Sigmoid colon (tissue), 7 donors: ENCODE data around the gene TNIP3. TPM values are rescaled to one million over a fixed set of nuclear protein-coding genes. Genes with fewer than 3 reads are reported as not detected.

Experiments used
- DNase-seq: peaks from one replicate; pipeline ENCODE4 v3.0.0-alpha.2; 2019
- H3K27ac ChIP-seq, 4 donors: fragments of 200-600 bp; sonication (generic); one replicate each; pipeline ENCODE4 v1.5.1; 2016 to 2019; ENCODE audit warnings: mild to moderate bottlenecking in 1 of 4
- H3K27me3 ChIP-seq, 3 donors: fragments of 200-600 bp; sonication (generic); one replicate each; pipeline ENCODE4 v1.5.1; 2019; ENCODE audit warnings: mild to moderate bottlenecking in 1 of 3
- H3K36me3 ChIP-seq, 4 donors: fragments of 200-600 bp; sonication (generic); one replicate each; pipeline ENCODE4 v1.5.1; 2016 to 2019
- H3K4me1 ChIP-seq, 4 donors: fragments of 200-600 bp; sonication (generic); one replicate each; pipeline ENCODE4 v1.5.1; 2017 to 2019
- H3K4me3 ChIP-seq, 4 donors: fragments of 200-600 bp; sonication (generic); one replicate each; pipeline ENCODE4 v1.5.1; 2017 to 2019; ENCODE audit warnings: mild to moderate bottlenecking in 2 of 4, moderate library complexity in 1 of 4
- H3K9me3 ChIP-seq, 4 donors: fragments of 200-600 bp in 3 of 4; sonication (generic) in 3 of 4; one replicate each; pipeline versions ENCODE4 v1.5.1 to v1.6.1; 2013 to 2019
- EP300 ChIP-seq, 4 donors: sonication (generic); formaldehyde crosslinking; IDR thresholded peaks; one replicate each; pipeline ENCODE4 v1.6.1; 2017; ENCODE audit warnings: antibody characterized with exemption in 4 of 4
- POLR2A ChIP-seq, 2 donors: fragments of 450-650 bp; IDR thresholded peaks; one replicate each; pipeline ENCODE4 v1.6.1; 2016; ENCODE audit warnings: antibody characterized with exemption in 2 of 2, mild to moderate bottlenecking in 2 of 2, moderate library complexity in 2 of 2
- POLR2AphosphoS5 ChIP-seq, 4 donors: sonication (generic); formaldehyde crosslinking; IDR thresholded peaks; one replicate each; pipeline ENCODE4 v1.6.1; 2017; ENCODE audit warnings: antibody characterized with exemption in 4 of 4
- WGBS, 2 donors: extraction: QIAGEN DNeasy Blood & Tissue Kit; methylation state at CpG; one replicate each; pipeline ENCODE4 v1.1.7; 2013; 5-methylcytosine and 5-hydroxymethylcytosine counted together
- intact Hi-C: fragments of 100-400 bp; cut with DNase I; formaldehyde crosslinking; loops from one replicate; pipeline ENCODE4 v1.15.1; 2023
- polyA plus RNA-seq, 3 donors: library from polyadenylated mRNA; stranded (reverse); fragments of 200-250 nt; gene quantifications; one replicate each; pipeline ENCODE4 v1.2.3, GENCODE V29; 2013
- total RNA-seq, 4 donors: library from RNA; depleted of rRNA; stranded (reverse); fragments of >200 nt; gene quantifications; one replicate each; pipeline ENCODE4 v1.1.0, GENCODE V29; 2016
- TF ChIP-seq, protein P1 (sequence below), 4 experiments: fragments of 450-650 bp in 3 of 4; fragments of 200-600 bp in 1 of 4; IDR thresholded peaks; one replicate each; pipeline ENCODE4 v1.5.1; 2016 to 2019; ENCODE audit warnings: antibody characterized with exemption in 4 of 4, mild to moderate bottlenecking in 3 of 4, moderate library complexity in 2 of 4
- donor health status: healthy with polysubstance abuse.
- donor health status: Bipolar disorder and iron deficiency.
- donor health status: healthy.

TNIP3 gene
- total and polyA plus RNA-seq, 7 donors, result 0.49 to 18.1 (median 3.0) TPM; not detected in 4

DNA sequence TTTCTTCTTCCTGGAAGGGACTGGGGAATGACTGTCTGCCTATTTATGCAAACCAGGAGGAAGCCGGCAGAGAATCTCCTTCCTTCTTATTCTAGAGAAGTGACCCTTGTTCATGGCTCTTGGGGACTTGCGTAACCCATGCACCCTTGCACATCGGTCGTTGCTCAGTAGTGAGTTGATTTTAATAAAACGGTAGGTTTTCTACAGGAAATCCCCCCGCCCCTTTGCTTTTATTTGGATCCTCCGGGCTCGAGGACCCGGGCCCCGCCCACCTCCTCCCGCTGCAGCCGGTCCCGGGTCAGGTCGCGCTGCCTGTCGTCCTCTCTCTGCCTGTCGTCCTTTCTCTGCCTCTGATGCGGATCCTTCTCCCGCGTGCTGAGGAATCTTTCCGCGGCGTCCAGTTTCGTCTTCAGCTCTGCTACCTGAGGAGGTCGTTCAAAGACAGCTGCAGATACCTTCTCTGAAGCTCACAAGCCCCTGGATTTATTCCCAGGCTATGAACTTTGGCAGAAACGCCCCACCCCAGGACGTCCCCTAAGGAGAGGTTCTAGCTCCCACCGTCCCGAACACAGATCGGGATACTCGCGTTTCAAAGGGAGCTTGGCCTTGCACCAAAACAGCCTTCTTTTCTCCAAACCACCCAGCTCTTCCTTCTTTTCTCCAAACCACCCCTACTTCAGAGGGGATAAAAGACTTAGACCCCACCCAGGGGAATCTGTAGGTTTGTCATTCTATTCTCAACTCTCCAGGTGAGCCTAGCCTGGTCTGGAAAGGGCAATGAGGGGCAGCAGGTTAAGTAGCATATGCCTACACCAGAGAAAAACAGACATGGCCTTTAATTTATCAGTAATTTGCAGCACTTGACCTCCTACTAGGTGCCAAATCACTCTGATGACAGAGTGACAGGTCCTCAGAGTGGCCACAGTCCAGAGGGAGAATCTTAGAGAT is 7.0 kb downstream of the TNIP3 start:
- WGBS, 2 donors, result 2 to 5% methylated on average over 32 of the region's 32 CpGs
- Histone ChIP-seq H3K27me3 (peaks cover 0 to 9% (median 0%) of the 10 kb centered on the region in 3 donors), H3K27ac (no peak overlapping the region), H3K4me1 (peaks cover 0 to 5% (median 0%) of the 10 kb centered on the region in 4 donors), H3K9me3 (no peaks in the 10 kb centered on the region), H3K4me3 (peak overlapping the region; percentile 18 to 41 (median 30)), H3K36me3 (no peaks in the 10 kb centered on the region)
- DNase-seq, result no peak
- intact Hi-C loops, result no loop called here
- TF ChIP-seq POLR2A (IDR thresholded peaks at IDR 0.05) (no peak), POLR2AphosphoS5 (IDR thresholded peaks at IDR 0.05) (no peak), EP300 (IDR thresholded peaks at IDR 0.05) (no peak)
- TF ChIP-seq, protein P1, sequence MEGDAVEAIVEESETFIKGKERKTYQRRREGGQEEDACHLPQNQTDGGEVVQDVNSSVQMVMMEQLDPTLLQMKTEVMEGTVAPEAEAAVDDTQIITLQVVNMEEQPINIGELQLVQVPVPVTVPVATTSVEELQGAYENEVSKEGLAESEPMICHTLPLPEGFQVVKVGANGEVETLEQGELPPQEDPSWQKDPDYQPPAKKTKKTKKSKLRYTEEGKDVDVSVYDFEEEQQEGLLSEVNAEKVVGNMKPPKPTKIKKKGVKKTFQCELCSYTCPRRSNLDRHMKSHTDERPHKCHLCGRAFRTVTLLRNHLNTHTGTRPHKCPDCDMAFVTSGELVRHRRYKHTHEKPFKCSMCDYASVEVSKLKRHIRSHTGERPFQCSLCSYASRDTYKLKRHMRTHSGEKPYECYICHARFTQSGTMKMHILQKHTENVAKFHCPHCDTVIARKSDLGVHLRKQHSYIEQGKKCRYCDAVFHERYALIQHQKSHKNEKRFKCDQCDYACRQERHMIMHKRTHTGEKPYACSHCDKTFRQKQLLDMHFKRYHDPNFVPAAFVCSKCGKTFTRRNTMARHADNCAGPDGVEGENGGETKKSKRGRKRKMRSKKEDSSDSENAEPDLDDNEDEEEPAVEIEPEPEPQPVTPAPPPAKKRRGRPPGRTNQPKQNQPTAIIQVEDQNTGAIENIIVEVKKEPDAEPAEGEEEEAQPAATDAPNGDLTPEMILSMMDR (IDR thresholded peaks at IDR 0.05), result no peak

DNA sequence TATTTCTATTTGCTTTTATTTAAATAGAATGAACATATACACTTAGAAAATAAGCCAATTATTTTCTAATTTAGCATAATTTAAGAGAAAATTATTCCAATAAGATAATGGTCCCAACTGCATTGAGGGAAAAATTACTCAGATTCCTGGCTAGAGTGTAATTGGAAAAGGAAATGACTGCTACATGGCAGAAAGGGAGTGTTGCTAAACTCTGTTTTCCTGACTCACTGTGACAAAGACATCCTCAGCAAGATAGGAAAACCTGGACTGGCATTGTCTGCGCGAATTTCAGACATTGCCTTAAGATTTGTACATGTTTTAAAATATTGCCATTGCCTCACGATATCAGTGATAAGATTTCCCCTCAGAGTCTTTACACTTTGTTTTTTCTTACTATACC is 8.2 kb downstream of the TNIP3 start:
- H3K9me3 ChIP-seq, result no peaks in the 10 kb centered on the region

DNA sequence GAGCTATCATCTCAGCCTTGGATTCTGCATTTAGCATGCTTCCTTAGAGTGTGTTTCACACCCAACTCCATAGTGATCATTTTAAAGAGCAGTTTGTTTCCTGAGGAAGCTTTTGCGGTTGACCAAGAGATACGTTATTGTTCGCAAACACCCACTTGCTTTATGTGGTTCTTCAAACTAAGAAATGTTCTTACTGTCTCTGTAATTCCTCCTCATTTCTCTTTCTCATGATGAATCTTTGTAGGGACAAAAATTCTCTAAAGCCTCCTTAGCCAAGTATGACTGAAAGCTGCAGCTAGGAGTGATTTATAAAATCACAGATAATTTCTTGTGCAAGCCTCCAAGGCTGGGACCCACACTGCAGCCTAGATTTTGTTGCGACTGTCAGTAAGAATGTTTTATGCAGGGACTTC is 10.0 kb downstream of the TNIP3 start:
- Histone ChIP-seq H3K4me3 (no peak overlapping the region), H3K27me3 (peaks cover 0 to 9% (median 0%) of the 10 kb centered on the region in 3 donors), H3K4me1 (peaks cover 0 to 5% (median 0%) of the 10 kb centered on the region in 4 donors), H3K27ac (no peak overlapping the region), H3K36me3 (no peaks in the 10 kb centered on the region), H3K9me3 (no peaks in the 10 kb centered on the region)
- TF ChIP-seq POLR2AphosphoS5 (IDR thresholded peaks at IDR 0.05) (no peak), POLR2A (IDR thresholded peaks at IDR 0.05) (no peak), EP300 (IDR thresholded peaks at IDR 0.05) (no peak)
- TF ChIP-seq, protein P1 (IDR thresholded peaks at IDR 0.05), result no peak
- DNase-seq, result no peak
- intact Hi-C loops, result no loop called here
- WGBS, 2 donors, result 52 to 81% methylated on average over 4 of the region's 4 CpGs

More for the DNA sequence above, 8.2 kb downstream of the TNIP3 start:
- Histone ChIP-seq H3K4me3 (no peak overlapping the region), H3K27me3 (peaks cover 0 to 9% (median 0%) of the 10 kb centered on the region in 3 donors), H3K36me3 (no peaks in the 10 kb centered on the region), H3K4me1 (peaks cover 0 to 5% (median 0%) of the 10 kb centered on the region in 4 donors), H3K27ac (no peak overlapping the region)
- no peak for TF ChIP-seq EP300 (IDR thresholded peaks at IDR 0.05)
- TF ChIP-seq POLR2AphosphoS5 (IDR thresholded peaks at IDR 0.05), result peak in 1 of 4 donors; percentile 32
- TF ChIP-seq, protein P1 (IDR thresholded peaks at IDR 0.05), result no peak
- 69 to 76% methylated on average over 3 of the region's 3 CpGs for WGBS, 2 donors
- no peak for DNase-seq
- intact Hi-C loops, result no loop called here

DNA sequence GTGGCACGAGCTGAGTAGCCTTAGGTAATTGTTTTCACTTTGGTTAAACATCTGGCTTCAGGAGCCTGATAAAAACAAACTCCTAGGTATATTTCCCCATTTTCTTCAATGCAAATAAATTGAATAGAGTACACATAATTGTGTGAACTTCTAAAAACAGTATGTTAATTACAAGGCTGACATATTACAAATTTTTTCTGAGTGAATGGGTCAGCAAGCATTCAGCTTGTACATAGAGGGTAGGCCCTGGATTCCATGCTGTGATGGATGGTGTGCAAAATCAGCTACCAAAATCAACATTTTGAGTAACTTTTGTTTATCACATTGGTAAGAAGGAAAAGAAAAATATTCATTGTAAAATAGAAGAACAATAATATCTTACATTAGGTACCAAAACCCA is 12.2 kb downstream of the TNIP3 start:
- Histone ChIP-seq H3K9me3 (no peaks in the 10 kb centered on the region), H3K4me3 (no peak overlapping the region), H3K4me1 (peaks cover 0 to 2% (median 0%) of the 10 kb centered on the region in 4 donors), H3K27me3 (peaks cover 0 to 4% (median 0%) of the 10 kb centered on the region in 3 donors), H3K36me3 (no peaks in the 10 kb centered on the region), H3K27ac (no peak overlapping the region)
- 94 to 96% methylated on average over 1 of the region's 1 CpG for WGBS, 2 donors
- no peak for DNase-seq
- TF ChIP-seq, protein P1 (IDR thresholded peaks at IDR 0.05), result no peak
- TF ChIP-seq EP300 (IDR thresholded peaks at IDR 0.05), result no peak
- intact Hi-C loops, result no loop called here
